Fibroblast of the aortic adventitia (primary cell): ENCODE measurements around the gene SIDT2. TPM values are rescaled to one million over a fixed set of nuclear protein-coding genes. Genes with fewer than 3 reads are reported as not detected.
"Not testable (repeated sequence)": the region's sequence is repeated elsewhere in the genome, so short reads cannot be mapped to it uniquely, and the experiment has no call there.

Source experiments
- DNase-seq: peaks from one replicate; pipeline ENCODE4 v3.0.0-alpha.2; 2010; ENCODE audit warnings: low read depth
- H3K4me3 ChIP-seq: 2 replicates; pipeline ENCODE4 v1.5.1; 2011; ENCODE audit warnings: low read depth, mild to moderate bottlenecking, control low read depth, low read length, moderate library complexity
- total RNA-seq: library from RNA; depleted of rRNA; stranded (reverse); fragments of >200 nt; gene quantifications from 2 replicates; pipeline ENCODE4 v1.2.3, GENCODE V29; 2012; ENCODE audit warnings: low replicate concordance
- TF ChIP-seq, protein P1 (sequence below): IDR thresholded peaks from 2 replicates; pipeline ENCODE4 v1.5.1; 2011; ENCODE audit warnings: mild to moderate bottlenecking, low read length, control low read depth, inconsistent platforms; ENCODE audit not compliant: insufficient read depth

Gene SIDT2
- total RNA-seq = 8.6 and 12.9 TPM in 2 replicates

- TF ChIP-seq, protein P1, sequence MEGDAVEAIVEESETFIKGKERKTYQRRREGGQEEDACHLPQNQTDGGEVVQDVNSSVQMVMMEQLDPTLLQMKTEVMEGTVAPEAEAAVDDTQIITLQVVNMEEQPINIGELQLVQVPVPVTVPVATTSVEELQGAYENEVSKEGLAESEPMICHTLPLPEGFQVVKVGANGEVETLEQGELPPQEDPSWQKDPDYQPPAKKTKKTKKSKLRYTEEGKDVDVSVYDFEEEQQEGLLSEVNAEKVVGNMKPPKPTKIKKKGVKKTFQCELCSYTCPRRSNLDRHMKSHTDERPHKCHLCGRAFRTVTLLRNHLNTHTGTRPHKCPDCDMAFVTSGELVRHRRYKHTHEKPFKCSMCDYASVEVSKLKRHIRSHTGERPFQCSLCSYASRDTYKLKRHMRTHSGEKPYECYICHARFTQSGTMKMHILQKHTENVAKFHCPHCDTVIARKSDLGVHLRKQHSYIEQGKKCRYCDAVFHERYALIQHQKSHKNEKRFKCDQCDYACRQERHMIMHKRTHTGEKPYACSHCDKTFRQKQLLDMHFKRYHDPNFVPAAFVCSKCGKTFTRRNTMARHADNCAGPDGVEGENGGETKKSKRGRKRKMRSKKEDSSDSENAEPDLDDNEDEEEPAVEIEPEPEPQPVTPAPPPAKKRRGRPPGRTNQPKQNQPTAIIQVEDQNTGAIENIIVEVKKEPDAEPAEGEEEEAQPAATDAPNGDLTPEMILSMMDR = no peak
- peak; percentile 91 for DNase-seq
- peak within 1 kb of the TSS; percentile 71 for H3K4me3 ChIP-seq
Observed at GRCh38 chr11:117178210-117179034, at the start of gene SIDT2. SIDT2 (plus strand) TSS chr11:117178743; CDS start chr11:117179264, 521 bp downstream.

DNA sequence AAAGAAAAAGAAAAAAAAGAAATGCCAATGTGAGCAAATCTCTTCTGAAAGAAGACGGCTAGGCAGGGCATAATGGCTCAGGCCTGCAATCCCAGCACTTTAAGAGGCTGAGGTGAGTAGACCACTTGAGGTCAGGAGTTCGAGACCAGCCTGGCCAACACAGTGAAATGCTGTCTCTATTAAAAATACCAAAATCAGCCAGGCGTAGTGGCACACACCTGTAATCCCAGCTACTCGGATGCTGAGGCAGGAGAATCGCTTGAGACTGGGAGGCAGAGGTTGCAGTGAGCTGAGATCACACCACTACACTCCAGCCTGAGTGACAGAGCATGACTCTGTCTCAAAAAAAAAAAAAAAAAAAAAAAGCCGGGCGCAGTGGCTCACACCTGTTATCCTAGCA lies 48.1 kb upstream of the SIDT2 start:
- DNase-seq, H3K4me3 ChIP-seq: not testable (repeated sequence)

GRCh38 chr11:117130879-117131278 lies 47.7 kb upstream of the SIDT2 start:
- TF ChIP-seq, protein P1 = no peak
- no peak overlapping the region for H3K4me3 ChIP-seq
- DNase-seq = no peak

DNA sequence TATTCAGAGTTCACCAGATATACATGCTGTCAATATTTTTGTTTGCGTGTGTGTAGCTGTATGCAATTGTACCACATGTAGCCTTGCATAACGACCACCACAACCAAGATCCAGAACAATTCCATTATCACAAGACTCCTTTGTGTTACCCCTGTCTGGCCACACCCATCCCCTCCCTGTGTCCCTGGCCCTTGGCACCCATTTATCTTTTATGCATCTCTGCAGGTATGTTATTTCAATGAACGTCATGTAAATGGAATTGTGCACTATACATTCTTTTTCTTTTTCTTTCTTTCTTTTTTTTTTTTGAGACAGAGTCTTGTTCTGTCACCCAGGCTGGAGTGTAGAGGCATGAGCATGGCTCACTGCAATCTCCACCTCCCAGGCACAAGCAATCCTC lies 44.1 kb upstream of the SIDT2 start:
- TF ChIP-seq, protein P1 = no peak
- no peak overlapping the region for H3K4me3 ChIP-seq
- DNase-seq = no peak

- not testable (repeated sequence) for DNase-seq, H3K4me3 ChIP-seq
Observed at GRCh38 chr11:117134979-117135378, 43.6 kb upstream of the SIDT2 start.

DNA sequence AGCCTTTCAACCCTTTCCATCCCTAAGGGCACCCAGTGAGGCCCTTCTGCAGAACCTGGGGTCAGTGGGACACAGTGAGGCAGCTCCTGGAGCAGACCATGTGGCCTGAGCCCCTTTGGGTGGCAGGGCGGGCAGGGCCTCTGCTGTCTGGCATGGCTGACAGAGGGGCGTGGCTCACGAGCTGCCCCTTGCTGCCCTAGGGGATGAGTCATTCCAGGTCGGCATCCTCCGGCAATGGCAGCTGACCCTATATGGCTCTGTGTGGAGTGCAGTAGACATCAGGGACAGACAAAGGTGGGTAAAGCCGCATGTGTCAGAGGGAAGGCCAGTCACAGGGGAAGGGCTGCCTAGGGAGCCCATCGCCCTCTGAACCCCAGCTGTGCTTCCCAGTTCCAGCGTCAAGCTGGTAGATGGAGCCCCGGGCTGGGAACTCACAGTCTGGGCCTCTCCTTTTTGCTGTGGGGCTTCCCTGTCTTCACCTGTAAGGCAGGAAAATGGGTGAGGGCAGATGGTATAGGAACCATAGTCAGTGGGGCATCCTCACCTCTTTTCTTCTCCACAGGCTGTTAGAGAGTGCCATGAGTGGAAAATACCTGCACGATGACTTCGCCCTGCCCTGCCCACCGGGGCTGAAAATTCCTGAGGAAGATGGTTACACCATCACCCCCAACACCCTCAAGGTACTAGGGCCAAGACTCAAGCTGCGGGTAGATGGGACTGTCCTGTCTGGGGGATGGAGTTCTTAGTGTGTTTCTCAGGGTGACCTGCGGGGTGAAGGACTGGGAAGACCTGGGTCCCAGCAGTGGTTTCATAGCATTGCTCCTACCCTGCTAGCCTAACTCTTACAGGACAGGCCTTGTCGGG lies 41.1 kb upstream of the SIDT2 start:
- H3K4me3 ChIP-seq, DNase-seq: not testable (repeated sequence)

DNA sequence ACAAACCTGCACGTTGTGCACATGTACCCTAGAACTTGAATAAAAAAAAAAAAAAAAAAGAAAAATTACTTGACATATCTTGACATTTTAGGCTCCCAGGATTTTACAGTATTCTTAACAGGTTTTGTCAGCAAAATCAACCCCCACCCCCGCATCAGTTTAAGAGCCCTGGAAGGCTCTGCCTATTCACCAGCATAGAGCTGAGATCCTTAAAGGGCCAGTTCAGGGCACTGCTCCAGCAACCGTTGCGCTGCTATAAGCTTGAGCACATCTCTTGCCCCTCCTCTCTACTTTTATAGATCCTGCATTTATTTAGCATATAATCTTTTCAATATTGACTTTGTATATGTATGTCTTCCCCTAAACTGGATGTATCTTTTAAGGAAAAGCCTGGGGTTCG lies 35.2 kb upstream of the SIDT2 start:
- peak; percentile 58 for DNase-seq
- TF ChIP-seq, protein P1 = no peak
- peak overlapping the region; percentile 91 for H3K4me3 ChIP-seq

DNA sequence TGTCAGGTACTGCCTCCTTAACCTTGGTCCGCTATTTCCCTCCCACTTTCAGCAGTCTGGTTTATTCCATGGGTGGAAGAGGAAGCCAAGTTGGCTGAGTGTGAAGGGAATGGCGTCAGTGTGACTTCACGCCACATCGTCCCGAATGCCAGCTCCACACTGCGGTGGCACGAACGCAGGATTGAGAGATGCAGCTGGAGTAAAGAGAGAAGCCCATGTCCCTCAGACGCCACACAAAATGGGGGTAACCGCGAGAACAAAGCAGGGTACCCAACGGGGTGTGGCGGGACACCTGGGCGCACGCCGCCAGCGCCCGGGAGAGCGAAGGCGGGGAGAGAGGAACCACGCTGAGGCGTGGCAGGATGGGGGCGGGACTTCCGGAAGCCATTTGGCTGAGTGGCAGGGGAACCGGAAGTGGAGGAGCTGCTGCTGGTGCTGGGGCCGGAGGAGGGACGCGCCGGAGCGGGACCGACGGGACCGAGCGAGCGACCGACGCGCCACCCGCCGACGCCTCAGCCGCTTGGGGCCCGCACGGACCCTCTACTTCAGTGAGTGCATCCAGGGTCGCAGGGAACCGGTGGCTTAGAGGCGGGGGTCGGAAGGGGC lies 34.6 kb upstream of the SIDT2 start, which contains the start of gene PAFAH1B2:
PAFAH1B2 (plus strand) TSS at position 417 of the 606 bp plus-strand sequence. CDS start 8,161 bp downstream, outside the sequence.
- DNase-seq = peak; percentile 90
- H3K4me3 ChIP-seq = peak within 1 kb of the TSS; percentile 91

More for the DNA sequence above, 34.6 kb upstream of the SIDT2 start, which contains the start of gene PAFAH1B2:
- TF ChIP-seq, protein P1 = no peak
